Dedifferentiated amniotic fluid mesenchymal stem cell (primary cell): ENCODE measurements around the gene PROK2.

Experiments used
- DNase-seq: peaks from one replicate; pipeline ENCODE4 v3.0.0-alpha.2; 2016; ENCODE audit errors: extremely low spot score

Gene PROK2

GRCh38 chr3:71784914-71785531, at the start of gene PROK2:
TSS of gene PROK2 (minus strand) at chr3:71785148. CDS start at chr3:71785052, 96 bp downstream.
- DNase-seq = no peak

GRCh38 chr3:71831599-71831998, 46.7 kb upstream of the PROK2 start:
- no peak for DNase-seq

DNA sequence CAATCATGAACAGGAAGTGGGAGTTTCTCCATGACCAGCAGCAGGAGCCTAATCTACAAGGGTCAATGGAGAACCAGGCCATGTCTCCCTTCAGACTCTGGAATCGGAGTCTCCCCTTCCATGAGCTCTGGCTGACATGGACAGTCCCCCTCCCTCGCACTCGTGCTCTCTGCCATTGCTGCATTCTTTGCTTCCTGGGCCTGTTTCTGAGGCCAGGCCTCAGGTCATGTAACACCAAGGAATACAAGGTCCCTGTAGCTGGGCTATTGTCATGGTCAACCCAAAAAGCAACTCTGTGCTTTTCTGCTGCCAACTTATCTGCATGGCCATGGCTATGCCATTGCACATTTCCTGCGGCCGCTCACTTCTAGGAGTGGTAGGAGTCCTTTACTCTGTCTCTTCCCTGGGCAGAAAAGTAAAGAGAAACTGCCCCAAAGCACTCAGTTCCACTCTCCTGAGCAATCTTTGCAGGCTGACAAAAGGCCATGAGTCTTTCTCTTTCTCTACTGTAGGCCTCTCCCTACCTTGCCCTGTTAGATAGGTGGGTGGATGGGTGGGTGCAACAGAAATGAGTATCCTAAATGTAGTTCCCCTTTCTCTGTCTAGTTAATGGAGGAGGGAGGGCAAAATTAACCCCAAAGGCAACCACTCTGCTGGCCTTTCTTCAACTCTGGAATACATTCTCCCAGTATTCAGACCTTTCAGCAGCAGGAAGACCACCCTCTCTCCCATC, 40.8 kb upstream of the PROK2 start:
- DNase-seq = no peak

GRCh38 chr3:71821116-71821515, 36.2 kb upstream of the PROK2 start:
- DNase-seq = no peak

- no peak for DNase-seq
These were observed 32.3 kb upstream of the PROK2 start for GRCh38 chr3:71817262-71817661.

DNA sequence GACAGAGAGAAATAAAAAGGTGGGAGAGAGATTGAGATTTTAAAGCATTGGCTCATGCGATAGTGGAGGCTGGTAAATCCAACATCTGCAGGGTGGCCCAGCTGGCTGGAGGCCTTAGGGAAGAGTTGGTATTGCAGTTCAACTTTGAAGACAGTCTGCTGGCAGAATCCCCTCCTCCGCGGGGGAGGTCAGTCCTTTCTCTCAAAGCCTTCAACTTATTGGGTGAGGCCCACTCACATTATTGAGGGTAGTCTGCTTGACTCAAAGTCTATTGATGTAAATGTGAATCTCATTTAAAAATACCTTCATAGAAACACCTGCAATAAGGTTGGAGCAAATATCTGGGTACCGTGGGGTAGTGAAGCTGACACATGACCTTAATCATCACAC, 31.8 kb upstream of the PROK2 start:
- DNase-seq = no peak

GRCh38 chr3:71815340-71816067, 30.6 kb upstream of the PROK2 start:
- DNase-seq = no peak

DNA sequence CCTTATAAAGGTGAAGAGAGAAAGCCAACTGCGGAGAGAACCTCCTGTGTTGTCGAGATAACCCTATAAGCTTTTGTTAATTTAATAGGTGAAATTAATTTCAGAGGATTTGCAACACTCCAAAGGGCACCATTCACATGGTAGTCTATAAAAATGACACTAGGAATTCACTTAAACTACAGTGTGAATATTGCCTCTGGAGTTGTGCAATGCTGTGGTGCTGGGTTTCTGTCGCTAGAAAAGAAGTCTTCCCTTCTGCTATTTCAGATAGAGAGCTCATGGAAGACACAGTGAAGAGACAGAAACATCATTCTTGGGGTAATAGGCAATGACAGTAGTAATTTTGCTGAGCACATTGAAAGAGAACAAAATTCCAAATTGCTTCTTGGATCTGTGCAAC, 28.8 kb upstream of the PROK2 start:
- DNase-seq = no peak

- no peak for DNase-seq
These were observed 28.1 kb upstream of the PROK2 start for GRCh38 chr3:71813073-71813472.

- DNase-seq = no peak
These were observed 25.1 kb upstream of the PROK2 start for GRCh38 chr3:71810056-71810455.

- DNase-seq = no peak
These were observed 24.5 kb upstream of the PROK2 start for GRCh38 chr3:71809321-71810026.

DNA sequence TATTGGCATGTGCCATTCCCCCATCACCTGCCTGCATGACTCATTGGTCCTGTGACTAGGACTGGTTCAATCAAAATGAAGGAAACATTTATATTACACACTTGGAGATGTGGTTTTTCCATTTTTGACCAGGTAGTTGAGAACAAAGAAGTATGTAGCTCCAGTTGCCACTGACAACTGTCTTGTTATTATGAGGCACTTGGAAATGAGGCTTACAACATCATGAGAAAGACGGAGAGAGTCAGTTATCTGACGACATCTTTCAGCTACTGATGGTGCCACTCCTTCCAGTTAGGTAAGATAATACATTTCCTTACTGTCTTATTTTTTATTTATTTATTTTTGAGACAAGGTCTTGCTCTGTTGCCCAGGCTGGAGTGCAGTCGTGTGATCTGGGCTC, 21.8 kb upstream of the PROK2 start:
- no peak for DNase-seq

DNA sequence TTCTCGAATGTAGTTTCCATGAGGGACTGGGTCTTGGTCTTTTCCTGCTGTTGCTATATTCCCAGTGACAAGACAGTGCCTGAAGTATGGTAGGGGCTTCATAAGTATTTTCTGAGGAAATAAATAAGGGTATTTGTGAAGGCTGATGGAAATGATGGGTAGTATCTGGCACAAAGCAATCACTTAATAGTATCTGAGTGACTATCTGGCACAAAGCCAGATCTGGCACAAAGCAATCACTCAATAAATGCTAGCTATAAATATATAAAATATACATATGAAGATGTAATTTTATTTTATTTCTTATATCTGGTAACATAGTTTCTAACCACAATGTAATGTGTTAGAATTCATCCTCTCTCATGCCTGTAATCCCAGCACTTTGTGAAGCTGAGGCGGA, 20.7 kb upstream of the PROK2 start:
- no peak for DNase-seq

GRCh38 chr3:71805199-71805598, 20.3 kb upstream of the PROK2 start:
- no peak for DNase-seq

DNA sequence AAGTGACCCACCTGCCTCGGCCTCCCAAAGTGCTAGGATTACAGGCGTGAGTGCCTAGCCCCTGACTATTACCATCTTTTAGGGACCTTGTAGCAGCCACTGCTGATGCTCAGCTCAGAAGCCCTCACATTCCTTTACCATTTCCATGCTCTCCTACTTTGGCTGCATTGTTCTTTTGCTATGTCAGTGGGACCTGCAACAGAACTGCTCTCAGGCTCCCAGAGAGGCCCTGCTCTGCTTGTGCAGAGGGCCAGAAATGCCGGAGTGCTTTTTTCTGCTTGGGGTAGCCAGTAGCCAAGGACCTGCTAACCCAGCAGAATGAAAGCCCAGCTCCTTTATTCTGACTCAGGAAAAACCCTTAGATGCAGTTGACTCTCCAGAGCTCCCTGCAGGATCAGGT, 18.3 kb upstream of the PROK2 start:
- DNase-seq = no peak

DNA sequence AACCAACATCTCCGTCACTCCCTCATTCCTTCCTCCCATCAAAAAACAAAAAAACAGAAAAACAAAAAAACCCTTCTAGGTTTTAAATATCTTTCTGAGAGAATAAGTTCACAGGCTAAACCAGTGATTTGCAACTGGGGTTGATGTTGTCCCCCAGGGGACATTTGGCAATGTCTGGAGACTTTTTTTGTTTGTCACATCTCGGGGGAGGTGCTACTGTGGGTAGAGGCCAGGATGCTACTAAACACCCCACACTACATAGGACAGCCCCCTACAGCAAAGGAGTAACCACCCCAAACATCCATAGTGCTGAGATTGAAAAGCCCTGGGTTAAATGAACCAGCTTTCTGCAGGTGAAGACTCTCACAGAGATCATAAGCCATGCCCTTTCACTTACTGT, 17.0 kb upstream of the PROK2 start:
- no peak for DNase-seq

GRCh38 chr3:71800023-71800422, 15.1 kb upstream of the PROK2 start:
- DNase-seq = no peak

GRCh38 chr3:71797455-71797854, 12.5 kb upstream of the PROK2 start:
- DNase-seq = no peak

- no peak for DNase-seq
These were observed 11.3 kb upstream of the PROK2 start for GRCh38 chr3:71796290-71796689.

GRCh38 chr3:71791634-71792033, 6.7 kb upstream of the PROK2 start:
- DNase-seq = no peak

- DNase-seq = no peak
These were observed 5.0 kb upstream of the PROK2 start for GRCh38 chr3:71789922-71790321.

DNA sequence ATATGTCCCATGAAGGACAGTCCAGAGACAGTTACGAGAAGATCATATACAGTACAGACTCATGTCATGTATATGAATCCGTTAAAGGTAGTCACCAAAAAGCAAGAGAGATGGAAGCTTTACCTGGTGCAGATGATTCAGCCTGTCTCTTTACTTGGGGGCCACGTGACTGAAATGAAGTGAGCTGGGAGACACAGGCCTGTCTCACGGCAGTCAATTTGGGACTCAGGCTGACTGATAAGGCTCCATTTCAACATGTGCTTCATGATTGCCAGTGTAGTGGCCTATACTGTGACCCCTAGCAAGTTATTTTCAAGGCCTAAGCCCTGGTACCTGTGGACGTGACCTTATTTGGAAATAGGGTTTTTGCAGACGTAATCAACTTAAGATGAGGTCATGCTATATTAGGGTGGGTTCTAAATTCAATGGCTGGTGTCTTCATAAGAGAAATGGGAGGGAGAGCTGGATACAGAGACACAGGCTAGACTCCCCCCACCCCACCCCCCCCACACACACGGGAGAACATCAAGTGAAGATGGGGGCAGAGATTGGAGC, 3.0 kb upstream of the PROK2 start:
- no peak for DNase-seq
